Activated CD8-positive, alpha-beta T cell treated with anti-CD3 and anti-CD28 coated beads, Interleukin-2, amount 10 ng/mL, durations not matched to agents 7 days and 5 days (primary cell): ENCODE results near the gene RBM45. TPM values are rescaled to one million over a fixed set of nuclear protein-coding genes. Genes with fewer than 3 reads are reported as not detected.

ENCODE experiments used
- ATAC-seq: fragments of 150-1000 bp; cut with Tn5 transposase; one replicate; pipeline ENCODE4 v1.10.0; 2021; ENCODE audit warnings: moderate library complexity
- CTCF ChIA-PET: fragments of 350-600 bp; sonication (Branson Sonifier 250); formaldehyde crosslinking; loops from one replicate; lab custom pipeline; 2021; ENCODE audit warnings: antibody characterized with exemption; lab: Charles Lee
- POLR2A ChIA-PET: fragments of 350-600 bp; sonication (Branson Sonifier 250); formaldehyde crosslinking; loops from one replicate; lab custom pipeline; 2021; ENCODE audit warnings: antibody characterized with exemption; lab: Charles Lee
- DNase-seq: peaks from one replicate; pipeline ENCODE4 v3.0.0-alpha.2; 2020
- H3K27ac Mint-ChIP-seq: one replicate; pipeline ENCODE4 v1.8.0; 2021; ENCODE audit warnings: mild to moderate bottlenecking, mixed read lengths
- H3K27me3 Mint-ChIP-seq: one replicate; pipeline ENCODE4 v1.8.0; 2021; ENCODE audit warnings: low read depth, mixed read lengths
- H3K36me3 Mint-ChIP-seq: one replicate; pipeline ENCODE4 v1.8.0; 2021; ENCODE audit warnings: low read depth, mixed read lengths
- H3K4me1 Mint-ChIP-seq: one replicate; pipeline ENCODE4 v1.8.0; 2021; ENCODE audit warnings: low read depth, mixed read lengths
- H3K4me3 Mint-ChIP-seq: one replicate; pipeline ENCODE4 v1.8.0; 2021; ENCODE audit warnings: mild to moderate bottlenecking, mixed read lengths
- H3K9me3 Mint-ChIP-seq: one replicate; pipeline ENCODE4 v1.8.0; 2022; ENCODE audit warnings: mixed read lengths; ENCODE audit not compliant: insufficient read depth
- total RNA-seq, 2 experiments: library from RNA; stranded (reverse); gene quantifications; one replicate each; pipeline ENCODE4 v1.2.3, GENCODE V29; 2021

The RBM45 gene
- total RNA-seq, 2 experiments from 2014 or later: 16.9 to 18.0 TPM

DNA sequence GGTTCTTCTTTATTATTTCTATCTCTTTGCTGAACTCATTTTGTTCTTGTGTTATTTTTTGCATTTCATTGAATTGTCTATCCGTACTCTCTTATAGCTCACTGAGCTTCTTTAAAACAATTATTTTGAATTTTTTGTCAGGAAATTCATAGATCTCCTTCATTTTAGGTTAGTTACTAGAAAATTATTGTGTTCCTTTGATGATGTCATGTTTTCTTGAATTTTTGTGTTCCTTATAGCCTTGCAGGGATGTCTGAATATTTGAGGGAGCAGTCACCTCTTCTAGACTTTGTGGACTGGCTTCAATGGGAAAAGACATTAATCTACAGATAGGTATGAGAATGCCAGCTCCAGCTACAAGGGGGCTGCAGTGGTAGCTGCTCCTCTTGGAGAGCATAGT is 61.4 kb downstream of the RBM45 start:
- H3K27ac Mint-ChIP-seq: no peak overlapping the region
- H3K9me3 Mint-ChIP-seq: no peaks in the 10 kb centered on the region
- ChIA-PET CTCF (no interaction called here), POLR2A (no interaction called here)
- DNase-seq (no peak), ATAC-seq (no peak)
- H3K4me3 Mint-ChIP-seq: no peak overlapping the region
- H3K4me1 Mint-ChIP-seq: no peaks in the 10 kb centered on the region
- H3K27me3 Mint-ChIP-seq: peaks cover 9% of the 10 kb centered on the region
- no peaks in the 10 kb centered on the region for H3K36me3 Mint-ChIP-seq

DNA sequence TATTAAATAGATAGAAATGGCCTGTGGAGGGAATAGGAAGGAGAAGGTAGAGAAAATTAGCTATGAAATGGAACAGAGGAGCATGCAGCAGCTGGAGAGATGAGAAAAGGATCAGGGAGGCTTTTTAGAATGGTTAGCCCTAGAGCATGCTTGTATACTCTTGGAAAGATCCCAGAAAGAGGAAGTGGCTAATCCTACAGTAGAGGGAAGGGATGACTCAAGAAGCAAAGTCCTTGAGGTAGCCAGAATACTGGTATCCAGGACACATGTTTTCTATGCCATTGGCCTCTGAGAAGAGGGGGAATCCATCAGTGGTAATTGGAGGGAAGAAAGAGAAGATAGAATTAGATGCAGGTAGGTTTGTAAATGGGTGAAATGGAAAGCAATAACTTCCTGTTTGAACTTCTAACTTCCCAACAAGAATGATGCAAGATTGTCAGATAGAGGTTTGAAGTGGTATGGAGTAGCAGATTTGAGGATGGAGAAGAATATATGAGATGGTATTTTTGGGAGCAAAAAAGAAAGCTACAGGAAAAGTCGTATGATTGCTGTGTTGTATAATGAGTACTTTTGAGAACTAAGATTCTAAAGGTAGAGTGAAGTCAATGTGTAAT is 64.9 kb downstream of the RBM45 start:
- peaks cover 7% of the 10 kb centered on the region for H3K27me3 Mint-ChIP-seq
- H3K9me3 Mint-ChIP-seq: no peaks in the 10 kb centered on the region
- no peak for ATAC-seq
- H3K4me1 Mint-ChIP-seq: no peaks in the 10 kb centered on the region
- no peaks in the 10 kb centered on the region for H3K36me3 Mint-ChIP-seq
- ChIA-PET CTCF (no interaction called here), POLR2A (no interaction called here)
- no peak overlapping the region for H3K4me3 Mint-ChIP-seq
- H3K27ac Mint-ChIP-seq: no peak overlapping the region
- no peak for DNase-seq

Other genes starting within 250 kb of the RBM45 start
- not detected for gene PDE11A, start 39.7 kb upstream of the RBM45 start, total RNA-seq
- gene OSBPL6, start 82.1 kb downstream of the RBM45 start, total RNA-seq: under 1 TPM; 0.16 to 0.24 TPM